Liver (tissue), 9 donors: ENCODE results near the gene FAM83E. TPM values are rescaled to one million over a fixed set of nuclear protein-coding genes. Genes with fewer than 3 reads are reported as not detected.

Experiments used
- DNase-seq: peaks from one replicate; pipeline ENCODE4 v3.0.0-alpha.2; 2017; ENCODE audit warnings: low spot score
- H3K27ac ChIP-seq, 2 donors: one replicate each; pipeline ENCODE4 v1.7.0; 2013; ENCODE audit warnings: inconsistent platforms in 2 of 2, low read length in 2 of 2, control low read depth in 1 of 2, low read depth in 1 of 2, mild to moderate bottlenecking in 1 of 2
- H3K27me3 ChIP-seq, 4 donors: one replicate each; pipeline versions ENCODE4 v1.6.1 to v1.7.0; 2013; ENCODE audit warnings: low read length in 3 of 4, inconsistent platforms in 1 of 4, mild to moderate bottlenecking in 1 of 4, moderate library complexity in 1 of 4; ENCODE audit not compliant: control insufficient read depth in 4 of 4, insufficient read depth in 4 of 4
- H3K36me3 ChIP-seq, 4 donors: one replicate each; pipeline versions ENCODE4 v1.6.1 to v1.7.0; 2013; ENCODE audit warnings: low read length in 3 of 4, mild to moderate bottlenecking in 3 of 4, low read depth in 1 of 4, moderate library complexity in 1 of 4; ENCODE audit not compliant: control insufficient read depth in 4 of 4, insufficient read depth in 3 of 4
- H3K4me1 ChIP-seq, 4 donors: one replicate each; pipeline versions ENCODE4 v1.6.1 to v1.7.0; 2013; ENCODE audit warnings: low read length in 3 of 4, mild to moderate bottlenecking in 3 of 4, moderate library complexity in 1 of 4; ENCODE audit not compliant: control insufficient read depth in 4 of 4, insufficient read depth in 4 of 4
- H3K4me3 ChIP-seq, 3 donors: one replicate each; pipeline versions ENCODE4 v1.6.1 to v1.7.0; 2013; ENCODE audit warnings: low read length in 3 of 3, control low read depth in 1 of 3, low read depth in 1 of 3, mild to moderate bottlenecking in 1 of 3
- H3K9ac ChIP-seq, 2 donors: one replicate each; pipeline ENCODE4 v1.7.0; 2013; ENCODE audit warnings: low read length in 2 of 2, mild to moderate bottlenecking in 2 of 2, moderate library complexity in 2 of 2, control low read depth in 1 of 2, low read depth in 1 of 2
- H3K9me3 ChIP-seq, 4 donors: one replicate each; pipeline versions ENCODE4 v1.6.1 to v1.7.0; 2013; ENCODE audit warnings: low read length in 3 of 4; ENCODE audit not compliant: control insufficient read depth in 4 of 4
- ATF3 ChIP-seq: IDR thresholded peaks from 2 replicates; pipeline ENCODE4 v1.6.1; 2016; ENCODE audit warnings: antibody characterized with exemption
- CTCF ChIP-seq: fragments of 150-350 bp; IDR thresholded peaks from 2 replicates; pipeline ENCODE4 v1.5.1; 2017; ENCODE audit warnings: improper control_type of control experiment, low read depth, low read length; ENCODE audit not compliant: missing input control
- EGR1 ChIP-seq, 2 donors: IDR thresholded peaks; 2 replicates each; pipeline ENCODE4 v1.6.1; 2016 to 2018; ENCODE audit warnings: antibody characterized with exemption in 2 of 2, low read depth in 2 of 2
- FOXA1 ChIP-seq: IDR thresholded peaks from 2 replicates; pipeline ENCODE4 v1.6.1; 2016; ENCODE audit warnings: antibody characterized with exemption
- FOXA2 ChIP-seq: IDR thresholded peaks from 2 replicates; pipeline ENCODE4 v1.6.1; 2016; ENCODE audit warnings: antibody characterized with exemption
- GABPA ChIP-seq, 2 donors: IDR thresholded peaks in 1 of 2; conservative IDR thresholded peaks in 1 of 2; 2 replicates each; pipeline ENCODE4 v1.6.1; 2016; ENCODE audit warnings: antibody characterized with exemption in 2 of 2, mild to moderate bottlenecking in 1 of 2, moderate library complexity in 1 of 2
- HNF4A ChIP-seq, 2 donors: conservative IDR thresholded peaks; 2 replicates each; pipeline ENCODE4 v1.6.1; 2016; ENCODE audit warnings: antibody characterized with exemption in 2 of 2, mild to moderate bottlenecking in 2 of 2
- HNF4G ChIP-seq: IDR thresholded peaks from 2 replicates; pipeline ENCODE4 v1.6.1; 2016; ENCODE audit warnings: antibody characterized with exemption
- JUND ChIP-seq, 2 donors: IDR thresholded peaks; 2 replicates each; pipeline ENCODE4 v1.6.1; 2016; ENCODE audit warnings: antibody characterized with exemption in 2 of 2
- MAX ChIP-seq: IDR thresholded peaks from 2 replicates; pipeline ENCODE4 v1.6.1; 2016; ENCODE audit warnings: antibody characterized with exemption
- NR2F2 ChIP-seq: IDR thresholded peaks from 2 replicates; pipeline ENCODE4 v1.6.1; 2016; ENCODE audit warnings: antibody characterized with exemption
- RAD21 ChIP-seq, 2 donors: IDR thresholded peaks; 2 replicates each; pipeline ENCODE4 v1.6.1; 2016; ENCODE audit warnings: antibody characterized with exemption in 2 of 2, mild to moderate bottlenecking in 2 of 2
- REST ChIP-seq: IDR thresholded peaks from 2 replicates; pipeline ENCODE4 v1.6.1; 2016; ENCODE audit warnings: antibody characterized with exemption, mild to moderate bottlenecking
- RXRA ChIP-seq, 2 donors: IDR thresholded peaks; 2 replicates each; pipeline ENCODE4 v1.6.1; 2017 to 2018; ENCODE audit warnings: antibody characterized with exemption in 2 of 2, mild to moderate bottlenecking in 1 of 2
- SP1 ChIP-seq: IDR thresholded peaks from 2 replicates; pipeline ENCODE4 v1.6.1; 2018; ENCODE audit warnings: antibody characterized with exemption, mild to moderate bottlenecking
- TAF1 ChIP-seq: conservative IDR thresholded peaks from 2 replicates; pipeline ENCODE4 v1.6.1; 2016; ENCODE audit warnings: antibody characterized with exemption, mild to moderate bottlenecking
- YY1 ChIP-seq: IDR thresholded peaks from 2 replicates; pipeline ENCODE4 v1.6.1; 2016; ENCODE audit warnings: antibody characterized with exemption, mild to moderate bottlenecking
- ZBTB33 ChIP-seq: IDR thresholded peaks from 2 replicates; pipeline ENCODE4 v1.6.1; 2016; ENCODE audit warnings: antibody characterized with exemption
- WGBS: extraction: QIAGEN DNeasy Blood & Tissue Kit; methylation state at CpG from one replicate; pipeline ENCODE4 v1.1.7; 2013; 5-methylcytosine and 5-hydroxymethylcytosine counted together
- polyA plus RNA-seq, 2 donors: library from polyadenylated mRNA; stranded (reverse) in 1 of 2; unstranded in 1 of 2; fragments of 200-250 nt in 1 of 2; fragments of >200 nt in 1 of 2; fragmentation: Nextera tagmentation in 1 of 2; extraction: Ambion mirVana in 1 of 2; gene quantifications; one replicate each; pipeline versions ENCODE4 v1.2.1 to v1.2.3, GENCODE V29; 2013 to 2015
- total RNA-seq, 2 donors: library from RNA; depleted of rRNA; stranded (reverse); fragments of >200 nt; gene quantifications; one replicate each; pipeline ENCODE4 v1.2.3, GENCODE V29; 2014
- donor health status: healthy.
- donor health status: healthy.
- donor health status: healthy.
- donor health status: healthy.
- donor health status: healthy.

The FAM83E gene
- total and polyA plus RNA-seq, 4 donors, result 0.20 to 0.42 (median 0.33) TPM; not detected in 1

- Histone ChIP-seq H3K27ac (no peak overlapping the region), H3K9me3 (no peaks in the 10 kb centered on the region), H3K4me3 (no peak overlapping the region), H3K9ac (no peak overlapping the region), H3K27me3 (no peaks in the 10 kb centered on the region), H3K4me1 (no peaks in the 10 kb centered on the region), H3K36me3 (no peaks in the 10 kb centered on the region)
- no peak for DNase-seq
- TF ChIP-seq GABPA (IDR thresholded peaks at IDR 0.05 in 1 of 2, conservative IDR thresholded peaks at IDR 0.05 in 1 of 2), result no peak
- TF ChIP-seq HNF4A (conservative IDR thresholded peaks at IDR 0.05), result no peak
- WGBS, result 86% methylated on average over 21 of the region's 21 CpGs
Measured at GRCh38 chr19:48600679-48601417, 14.0 kb downstream of the FAM83E start.

GRCh38 chr19:48598996-48599700 lies 15.7 kb downstream of the FAM83E start:
- no peaks in the 10 kb centered on the region for H3K4me1 ChIP-seq
- H3K27me3 ChIP-seq, result no peaks in the 10 kb centered on the region
- no peak overlapping the region for H3K9ac ChIP-seq
- H3K27ac ChIP-seq, result no peak overlapping the region
- H3K9me3 ChIP-seq, result no peaks in the 10 kb centered on the region
- no peaks in the 10 kb centered on the region for H3K36me3 ChIP-seq
- WGBS, result 76% methylated on average over 30 of the region's 30 CpGs
- DNase-seq, result no peak
- TF ChIP-seq GABPA (IDR thresholded peaks at IDR 0.05 in 1 of 2, conservative IDR thresholded peaks at IDR 0.05 in 1 of 2) (no peak), YY1 (no peak), RXRA (IDR thresholded peaks at IDR 0.05) (no peak), FOXA1 (no peak), ZBTB33 (no peak), RAD21 (IDR thresholded peaks at IDR 0.05) (no peak), SP1 (no peak), CTCF (no peak), ATF3 (no peak), NR2F2 (no peak), HNF4G (no peak), MAX (no peak), TAF1 (no peak), EGR1 (IDR thresholded peaks at IDR 0.05; ENCODE audit: low read depth in 2 of 2) (no peak), HNF4A (conservative IDR thresholded peaks at IDR 0.05) (no peak), JUND (IDR thresholded peaks at IDR 0.05) (no peak), REST (no peak), FOXA2 (no peak)
- no peak overlapping the region for H3K4me3 ChIP-seq
